Vagina (tissue), 2 donors: ENCODE results near the gene PTPRE.

Source experiments
- POLR2A ChIP-seq, 2 donors: fragments of 450-650 bp; IDR thresholded peaks; one replicate each; pipeline ENCODE4 v1.6.1; 2017; ENCODE audit warnings: antibody characterized with exemption in 2 of 2, mild to moderate bottlenecking in 2 of 2, moderate library complexity in 2 of 2
- POLR2AphosphoS5 ChIP-seq, 2 donors: sonication (generic); formaldehyde crosslinking; IDR thresholded peaks; one replicate each; pipeline ENCODE4 v1.9.0; 2017; ENCODE audit warnings: antibody characterized with exemption in 2 of 2, mild to moderate bottlenecking in 2 of 2, low read depth in 1 of 2; ENCODE audit not compliant: insufficient read depth in 1 of 2
- TF ChIP-seq, protein P1 (sequence below), 3 experiments: fragments of 450-650 bp in 2 of 3; fragments of 200-600 bp in 1 of 3; sonication (generic) in 1 of 3; IDR thresholded peaks; one replicate each; pipeline ENCODE4 v1.5.1; 2017 to 2019; ENCODE audit warnings: antibody characterized with exemption in 3 of 3, mild to moderate bottlenecking in 2 of 3, moderate library complexity in 2 of 3

DNA sequence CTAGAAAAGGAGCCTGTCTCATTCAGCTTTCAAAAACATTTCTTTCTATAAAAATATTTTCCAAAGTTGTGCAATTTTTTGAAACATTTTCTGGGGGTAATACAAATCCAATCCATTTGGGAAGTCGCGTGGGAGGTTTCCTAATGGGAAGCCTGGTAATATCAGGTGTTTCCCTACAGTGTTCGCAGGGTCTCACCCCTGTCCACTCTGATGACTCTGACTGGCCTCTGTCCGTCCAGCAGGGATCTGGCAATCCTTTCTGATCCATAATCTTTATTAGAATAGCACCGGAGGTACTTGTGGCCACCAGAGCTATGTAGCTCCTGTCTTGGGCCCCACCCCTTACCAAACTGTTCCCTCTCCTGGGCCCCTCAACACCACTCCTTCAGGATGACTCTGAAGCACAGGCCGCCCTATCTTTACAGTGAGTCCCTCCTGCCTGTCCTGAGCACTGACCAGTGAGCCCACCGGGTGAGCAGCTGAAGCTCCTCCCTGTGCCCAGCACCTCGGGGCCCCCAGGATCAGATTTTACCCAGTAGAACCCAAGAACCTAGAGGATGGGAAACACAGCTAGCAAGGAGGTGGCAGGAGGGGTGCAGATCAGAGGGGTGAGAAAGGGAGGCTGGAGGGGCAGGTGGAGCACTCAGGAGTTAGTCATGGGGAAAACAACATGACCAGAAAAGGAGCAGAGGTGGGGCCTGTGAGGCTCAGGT lies 84.8 kb downstream of the PTPRE start:
- TF ChIP-seq, protein P1, sequence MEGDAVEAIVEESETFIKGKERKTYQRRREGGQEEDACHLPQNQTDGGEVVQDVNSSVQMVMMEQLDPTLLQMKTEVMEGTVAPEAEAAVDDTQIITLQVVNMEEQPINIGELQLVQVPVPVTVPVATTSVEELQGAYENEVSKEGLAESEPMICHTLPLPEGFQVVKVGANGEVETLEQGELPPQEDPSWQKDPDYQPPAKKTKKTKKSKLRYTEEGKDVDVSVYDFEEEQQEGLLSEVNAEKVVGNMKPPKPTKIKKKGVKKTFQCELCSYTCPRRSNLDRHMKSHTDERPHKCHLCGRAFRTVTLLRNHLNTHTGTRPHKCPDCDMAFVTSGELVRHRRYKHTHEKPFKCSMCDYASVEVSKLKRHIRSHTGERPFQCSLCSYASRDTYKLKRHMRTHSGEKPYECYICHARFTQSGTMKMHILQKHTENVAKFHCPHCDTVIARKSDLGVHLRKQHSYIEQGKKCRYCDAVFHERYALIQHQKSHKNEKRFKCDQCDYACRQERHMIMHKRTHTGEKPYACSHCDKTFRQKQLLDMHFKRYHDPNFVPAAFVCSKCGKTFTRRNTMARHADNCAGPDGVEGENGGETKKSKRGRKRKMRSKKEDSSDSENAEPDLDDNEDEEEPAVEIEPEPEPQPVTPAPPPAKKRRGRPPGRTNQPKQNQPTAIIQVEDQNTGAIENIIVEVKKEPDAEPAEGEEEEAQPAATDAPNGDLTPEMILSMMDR (IDR thresholded peaks at IDR 0.05) = no peak
- no peak for TF ChIP-seq POLR2A (IDR thresholded peaks at IDR 0.05)
- TF ChIP-seq POLR2AphosphoS5 (IDR thresholded peaks at IDR 0.05; ENCODE audit: insufficient read depth in 1 of 2, low read depth in 1 of 2) = no peak
